GM21825 (cell line): ENCODE data around the gene GKN2.

ENCODE experiments used
- ATAC-seq: cut with Tn5 transposase; IDR thresholded peaks from one replicate; pipeline ENCODE4 v1.9.1; 2021; ENCODE audit warnings: mild to moderate bottlenecking, moderate library complexity; ENCODE audit not compliant: unreplicated experiment

Gene GKN2

DNA sequence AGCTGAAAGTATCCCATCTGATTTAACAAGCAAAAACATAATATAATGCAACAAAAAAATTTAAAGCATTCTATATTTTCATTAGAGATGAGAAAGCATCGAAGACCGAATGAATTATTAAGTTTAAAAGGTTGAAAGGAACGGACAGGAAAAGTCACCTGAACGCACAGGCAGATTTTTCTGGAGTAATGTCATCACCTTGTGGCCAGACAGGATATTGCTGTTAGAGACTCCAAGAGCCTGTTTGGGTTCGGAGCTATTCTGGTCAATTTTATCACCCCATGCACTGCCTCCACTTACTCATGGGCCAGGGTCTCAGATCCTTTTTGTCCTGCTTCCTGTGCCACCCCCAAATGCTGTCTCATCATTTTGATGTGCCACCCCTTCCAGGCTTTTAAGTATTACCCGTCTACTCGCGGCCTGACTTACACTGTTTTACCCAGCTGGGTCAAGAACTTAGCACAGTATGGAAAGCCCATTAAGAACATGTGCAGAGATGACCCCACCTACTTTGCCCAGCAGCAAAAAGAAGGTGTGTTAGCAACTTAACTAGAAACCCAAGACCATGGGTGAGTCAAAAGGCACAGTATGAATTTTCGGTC is 27.3 kb downstream of the GKN2 start:
- ATAC-seq, result no peak

DNA sequence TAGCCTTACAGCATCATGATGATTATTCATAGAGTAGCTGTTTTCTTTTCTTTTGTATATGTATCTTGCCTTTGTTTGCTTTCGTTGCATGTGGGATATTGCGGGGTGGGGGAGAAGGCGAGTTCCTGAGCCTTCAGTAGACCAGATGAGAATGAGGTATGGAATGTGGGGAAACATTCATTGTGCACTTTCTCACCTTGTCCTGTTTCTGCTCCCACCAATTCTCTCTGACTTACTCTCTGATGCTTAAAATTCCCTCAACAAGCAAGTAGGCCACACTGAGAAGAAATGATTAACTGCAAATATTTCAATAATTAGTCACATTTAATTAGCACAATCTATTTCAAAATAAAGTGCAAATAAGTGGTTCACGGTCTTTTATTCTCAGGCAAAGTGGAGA is 31.0 kb downstream of the GKN2 start:
- no peak for ATAC-seq

DNA sequence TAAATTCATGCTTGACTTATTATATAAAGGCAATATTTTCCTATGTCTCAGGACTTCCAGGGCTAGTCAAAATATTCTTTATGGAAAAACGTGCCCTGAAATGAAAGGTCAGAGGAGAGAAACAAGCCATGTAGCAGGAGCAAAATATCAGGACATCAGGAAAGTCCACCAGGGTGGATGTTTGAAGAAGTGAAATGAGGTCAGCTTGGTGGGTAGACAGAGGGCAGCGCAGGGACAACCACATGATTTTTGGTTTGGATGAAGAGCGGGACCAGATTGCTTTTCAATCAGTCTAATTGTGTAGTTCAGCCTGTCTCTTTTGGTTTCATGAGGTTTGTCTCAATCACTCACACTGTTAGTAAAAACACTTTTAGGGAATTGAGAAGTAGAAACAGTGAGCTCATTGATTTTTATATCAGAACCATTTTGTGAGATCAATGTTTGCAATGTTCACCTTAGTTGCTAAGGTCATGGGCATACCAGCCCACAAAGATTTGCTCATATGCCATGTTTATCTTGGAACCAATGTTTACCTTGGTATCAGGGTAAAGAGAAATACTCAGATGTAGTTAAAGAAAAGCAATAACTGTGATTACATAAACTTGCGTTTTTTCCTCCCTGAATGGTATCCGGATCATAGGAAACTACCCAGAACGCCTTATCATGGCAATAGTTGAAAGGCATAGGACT is 32.1 kb downstream of the GKN2 start:
- ATAC-seq, result no peak

DNA sequence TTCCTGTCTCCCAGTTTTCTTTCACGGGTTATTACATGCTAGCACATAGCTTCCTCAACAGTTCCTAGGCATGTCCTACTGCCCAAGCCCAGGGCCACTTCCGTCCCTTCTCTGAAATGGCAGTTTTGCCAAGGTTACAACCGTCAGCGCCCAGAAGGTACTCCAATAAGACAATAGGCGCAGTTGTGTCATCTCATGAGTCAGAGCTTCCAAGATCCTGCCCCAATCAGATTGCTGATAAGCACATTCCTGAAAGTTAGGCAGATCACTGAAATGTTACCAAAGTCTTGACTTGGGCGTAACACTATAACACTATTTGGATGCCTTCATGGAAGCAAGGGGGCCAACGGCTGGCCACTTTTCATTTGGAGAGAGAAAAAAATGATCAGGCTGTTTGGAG is 34.2 kb downstream of the GKN2 start:
- ATAC-seq, result no peak

DNA sequence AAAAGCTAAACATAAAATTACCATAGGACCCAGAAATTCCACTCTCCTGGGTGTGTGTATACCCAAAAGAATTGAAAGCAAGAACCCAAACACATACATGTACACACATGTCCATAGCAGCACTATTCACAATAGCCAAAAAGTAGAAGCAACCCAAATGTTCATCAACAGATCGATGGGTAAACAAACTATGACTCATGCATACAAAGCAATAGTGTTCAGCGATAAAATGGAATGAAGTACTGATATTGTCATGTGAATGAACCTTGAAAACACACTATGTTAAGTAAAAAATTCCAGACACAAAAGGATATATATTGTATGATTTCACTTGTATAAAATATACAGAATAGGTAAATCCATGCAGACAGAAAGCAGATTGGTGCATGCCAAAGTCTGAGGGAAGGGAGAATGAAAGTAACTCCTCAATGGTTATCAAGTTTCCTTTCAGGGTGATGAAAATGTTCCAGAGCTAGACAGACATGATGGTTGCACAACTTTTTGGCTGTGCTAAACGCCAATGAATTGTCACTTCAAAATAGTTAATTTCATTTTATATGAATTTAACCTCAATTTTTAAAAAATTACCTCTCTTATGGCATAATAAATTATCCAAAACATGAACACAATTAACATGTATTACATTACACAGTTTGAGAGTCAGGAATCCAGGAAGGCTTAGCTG is 35.5 kb downstream of the GKN2 start:
- ATAC-seq, result no peak

DNA sequence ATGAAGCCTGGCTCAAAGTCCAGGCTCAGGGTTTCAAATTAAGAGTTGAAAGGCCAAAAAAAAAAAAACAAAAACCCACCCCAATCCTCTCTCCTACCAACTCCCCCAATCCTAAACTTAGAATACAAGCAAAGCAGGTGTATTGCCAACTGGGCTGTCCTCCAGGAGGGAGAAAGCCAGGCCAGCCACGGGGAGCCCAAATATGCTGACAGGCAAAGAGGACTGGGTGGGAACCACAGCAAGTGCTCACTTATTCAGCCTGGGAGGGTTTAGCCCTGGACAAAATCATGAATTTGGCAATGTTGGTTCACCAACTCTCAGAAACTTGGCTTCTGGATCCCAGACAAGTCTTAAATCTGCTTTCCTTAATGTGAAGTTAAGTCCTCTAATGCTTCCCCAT is 36.5 kb downstream of the GKN2 start:
- ATAC-seq, result no peak

DNA sequence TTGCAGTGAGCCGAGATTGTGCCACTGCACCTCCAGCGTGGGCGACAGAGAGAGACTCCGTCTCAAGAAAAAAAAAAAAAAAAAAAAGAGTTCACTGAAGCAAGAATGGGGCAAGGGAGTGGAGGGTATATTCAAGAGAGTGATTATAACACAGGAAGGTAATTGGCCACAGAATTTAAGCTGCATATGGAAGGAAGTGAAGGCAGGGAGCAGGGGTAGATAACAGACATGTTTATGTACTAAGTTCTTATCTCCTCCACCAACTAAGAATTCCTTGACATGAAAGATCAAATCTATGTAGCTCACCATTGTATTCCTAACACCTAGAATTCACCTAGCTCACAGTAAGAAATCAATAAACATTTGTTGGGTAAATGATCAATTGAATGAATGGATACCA is 37.3 kb downstream of the GKN2 start:
- no peak for ATAC-seq

DNA sequence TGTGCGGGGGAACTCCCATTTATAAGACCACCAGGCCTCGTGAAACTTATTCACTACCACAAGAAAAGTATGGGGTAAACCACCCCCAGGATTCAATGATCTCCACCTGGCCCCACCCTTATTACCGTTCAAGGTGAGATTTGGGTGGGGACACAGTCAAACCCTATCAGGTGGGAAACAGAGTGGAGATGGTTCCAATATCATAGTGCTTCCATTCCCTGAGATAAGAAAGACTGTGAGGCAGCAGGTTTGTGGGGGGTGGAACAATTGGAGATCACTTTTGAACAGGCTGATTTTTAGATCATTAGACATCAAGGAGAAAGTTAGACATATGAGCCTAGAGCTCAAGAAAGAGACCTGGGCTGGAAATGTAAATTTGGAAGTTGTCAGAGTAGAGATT is 39.3 kb downstream of the GKN2 start:
- no peak for ATAC-seq

DNA sequence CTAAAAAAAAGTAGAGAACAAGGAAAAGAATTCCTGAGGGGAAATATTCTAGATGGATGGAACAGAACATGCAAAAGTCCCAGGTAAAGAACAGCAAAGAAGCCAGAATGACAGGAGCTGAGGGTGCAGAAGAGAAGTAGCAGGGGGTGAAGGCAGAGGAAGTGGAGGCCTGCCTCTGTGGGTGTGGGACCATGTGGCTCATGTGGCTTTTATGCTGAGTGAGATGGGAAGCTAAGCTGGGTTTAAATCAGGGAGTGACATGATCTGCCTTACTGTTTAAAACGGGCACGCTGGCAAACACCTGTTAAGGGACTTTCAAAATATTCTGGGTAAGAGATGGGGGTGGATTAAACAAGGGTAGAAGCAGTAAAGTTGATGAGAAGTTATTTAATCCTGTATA is 40.0 kb downstream of the GKN2 start:
- no peak for ATAC-seq

DNA sequence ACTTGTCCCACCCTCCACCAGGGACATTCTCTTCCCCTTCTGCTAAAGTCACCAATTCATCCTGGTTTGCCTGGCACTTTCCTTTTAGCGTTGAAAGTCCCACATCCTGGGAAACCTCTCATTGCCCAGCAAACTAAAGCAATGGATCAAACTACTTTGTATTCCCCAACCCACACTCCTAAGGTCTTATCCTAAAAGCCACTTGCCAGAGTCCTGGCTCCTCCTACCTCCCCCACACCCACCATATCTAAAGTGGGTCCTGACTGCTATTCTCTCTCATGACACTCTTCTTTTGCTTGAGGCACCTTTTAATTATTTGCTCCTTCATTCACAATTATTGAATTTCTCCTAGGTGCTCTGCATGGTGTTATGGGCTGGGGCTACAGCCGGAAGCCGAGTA is 40.6 kb downstream of the GKN2 start:
- no peak for ATAC-seq

DNA sequence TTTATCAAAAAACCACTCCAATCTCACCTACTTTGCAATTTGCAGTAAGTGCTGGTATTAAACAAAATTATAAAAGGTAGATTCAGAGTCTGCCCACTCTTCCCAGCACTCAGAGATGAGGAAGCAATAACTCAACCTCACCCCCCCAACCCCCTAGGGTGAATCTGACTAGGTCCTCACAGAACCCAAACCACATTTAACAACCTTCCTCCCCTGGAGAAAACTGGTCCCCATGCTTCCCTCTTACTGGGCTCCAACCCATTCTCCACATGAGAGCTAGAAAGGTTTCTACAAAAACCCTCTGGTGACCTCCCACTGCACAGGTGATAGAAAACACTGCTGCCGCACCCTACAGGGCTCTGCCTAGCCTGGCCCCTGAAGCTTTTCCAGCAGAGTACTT is 41.0 kb downstream of the GKN2 start:
- no peak for ATAC-seq

DNA sequence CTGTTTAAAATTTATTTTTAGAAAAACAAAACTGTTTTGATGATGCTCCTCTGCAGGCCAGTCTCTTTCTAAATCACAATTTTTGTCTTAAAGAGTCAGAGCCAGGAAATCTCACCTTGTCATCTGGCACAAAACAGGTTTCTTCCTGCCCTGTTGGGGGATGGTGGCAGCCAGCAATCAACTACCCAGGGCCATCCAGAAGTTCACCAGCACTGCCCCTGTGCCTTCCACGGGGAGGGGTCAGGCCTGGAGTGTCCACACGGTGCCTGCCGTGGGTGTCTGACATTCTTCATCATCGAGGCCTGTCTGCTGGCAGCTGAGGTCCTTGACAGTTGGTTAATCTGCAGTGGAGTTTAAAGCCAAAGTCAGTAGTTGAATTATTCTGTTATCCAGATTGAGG is 41.4 kb downstream of the GKN2 start:
- ATAC-seq, result no peak

DNA sequence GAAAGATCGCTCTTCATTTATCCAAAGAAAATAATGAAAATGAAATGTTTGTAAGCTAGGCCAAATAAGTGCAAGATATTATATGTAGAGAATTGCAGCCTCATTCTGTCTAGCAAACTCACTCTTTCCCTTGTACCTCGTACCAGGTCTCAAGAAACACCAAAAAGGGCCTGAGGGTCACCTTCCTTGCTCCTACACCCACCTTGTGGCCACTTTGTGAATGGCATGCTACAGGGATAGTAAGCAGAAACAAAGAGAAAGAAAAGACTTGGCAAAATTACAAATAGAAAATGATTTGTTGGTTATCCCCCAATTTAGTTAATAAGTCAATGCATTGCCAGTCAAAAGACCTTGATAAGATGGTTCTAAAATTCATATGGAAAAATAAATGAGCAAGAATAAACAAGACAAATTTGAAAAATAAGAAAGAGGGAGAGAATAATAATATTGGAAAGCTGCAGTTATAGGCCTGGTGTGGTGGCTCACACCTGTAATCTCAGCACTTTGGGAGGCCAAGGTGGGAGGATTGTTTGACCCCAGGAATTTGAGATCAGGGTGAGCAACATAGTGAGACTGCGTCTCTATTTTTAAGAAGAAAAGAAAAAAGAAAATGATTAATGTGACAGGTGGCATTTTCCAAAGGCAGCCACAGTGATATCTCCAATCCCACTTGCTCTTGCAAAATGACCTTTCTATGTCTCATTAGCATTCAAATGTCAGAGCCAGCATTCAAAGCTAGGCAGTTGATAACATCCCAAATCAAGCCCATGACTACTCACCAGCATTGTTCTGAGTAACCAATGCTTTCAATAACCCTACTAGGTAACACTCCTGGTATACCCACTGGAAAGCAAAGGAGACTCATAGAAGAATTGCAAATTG is 42.7 kb downstream of the GKN2 start:
- ATAC-seq, result peak; percentile 32

DNA sequence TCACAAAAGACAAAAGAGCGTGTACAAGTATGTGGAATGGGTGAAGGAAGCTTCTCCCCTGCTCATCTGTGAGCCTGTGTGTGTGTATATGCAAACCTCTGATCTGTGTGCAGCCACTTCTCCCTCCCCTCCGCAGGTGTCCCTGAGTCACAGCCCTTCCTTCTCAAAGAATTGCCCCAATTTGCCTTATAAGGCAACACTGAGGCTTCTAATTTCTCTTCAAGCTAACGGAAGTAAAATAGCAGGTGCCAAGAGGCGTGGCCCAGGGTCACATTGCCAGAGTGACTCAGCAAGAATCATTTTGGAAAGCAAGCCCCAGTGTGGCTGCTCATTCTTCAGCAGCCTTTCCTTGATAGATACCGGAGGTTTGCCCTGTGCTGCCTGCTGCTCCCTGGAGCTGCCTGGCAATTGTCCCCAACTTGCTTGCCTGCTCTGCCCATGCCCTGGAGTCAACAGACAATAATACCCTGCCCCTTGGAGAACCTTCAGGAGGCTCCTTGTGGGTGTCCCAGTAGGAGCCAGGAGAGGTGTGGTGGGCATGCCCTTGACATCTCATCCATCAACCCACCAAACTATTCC is 44.2 kb downstream of the GKN2 start:
- ATAC-seq, result peak; percentile 96

DNA sequence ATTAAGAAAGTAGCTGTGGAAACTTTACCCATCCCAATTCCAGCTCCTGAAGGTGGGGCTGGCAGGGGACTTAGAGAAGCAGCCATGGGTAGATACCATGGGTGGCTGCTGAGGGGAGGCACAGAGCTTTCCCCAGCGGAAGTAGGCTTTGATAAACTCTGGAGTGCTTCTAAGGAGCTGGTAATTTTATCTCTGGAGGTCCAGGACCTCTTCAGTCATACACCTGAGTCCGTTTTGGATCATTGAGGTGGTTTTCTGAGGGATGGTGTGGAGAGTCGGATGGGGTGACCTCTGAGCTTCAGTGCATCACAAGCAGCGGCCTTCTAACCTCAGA is 44.8 kb downstream of the GKN2 start:
- peak; percentile 21 for ATAC-seq

DNA sequence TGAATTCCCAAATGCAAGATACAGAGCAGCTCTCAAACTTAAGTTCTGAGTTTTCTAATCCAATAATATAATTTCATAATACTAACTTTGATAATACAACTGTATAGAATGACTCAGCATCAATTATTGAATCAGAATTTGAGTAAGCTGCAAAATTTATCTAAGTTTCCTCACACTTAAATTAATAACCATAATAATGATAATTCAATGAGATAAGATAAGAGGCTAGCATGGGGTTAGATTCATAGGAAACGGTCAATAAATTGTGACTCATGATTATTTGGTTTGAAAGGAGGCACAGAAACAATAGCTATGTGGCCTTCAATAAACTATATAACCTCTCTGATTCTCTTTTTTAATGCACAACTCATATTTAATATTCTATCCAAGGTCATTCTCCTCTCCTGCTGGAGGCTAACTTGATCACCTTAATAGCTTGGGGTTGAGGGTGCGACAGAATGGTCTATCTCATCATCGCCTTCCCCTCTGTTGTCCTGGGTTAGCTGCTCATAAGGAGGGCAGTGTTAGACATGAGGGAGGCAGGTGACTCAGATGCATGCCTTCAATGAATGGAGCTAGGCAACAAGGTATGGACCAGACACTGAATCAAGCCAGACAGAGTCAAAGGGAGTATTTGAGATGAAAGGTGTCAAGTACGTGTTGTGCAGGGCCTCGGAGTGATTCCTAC is 45.3 kb downstream of the GKN2 start:
- no peak for ATAC-seq

DNA sequence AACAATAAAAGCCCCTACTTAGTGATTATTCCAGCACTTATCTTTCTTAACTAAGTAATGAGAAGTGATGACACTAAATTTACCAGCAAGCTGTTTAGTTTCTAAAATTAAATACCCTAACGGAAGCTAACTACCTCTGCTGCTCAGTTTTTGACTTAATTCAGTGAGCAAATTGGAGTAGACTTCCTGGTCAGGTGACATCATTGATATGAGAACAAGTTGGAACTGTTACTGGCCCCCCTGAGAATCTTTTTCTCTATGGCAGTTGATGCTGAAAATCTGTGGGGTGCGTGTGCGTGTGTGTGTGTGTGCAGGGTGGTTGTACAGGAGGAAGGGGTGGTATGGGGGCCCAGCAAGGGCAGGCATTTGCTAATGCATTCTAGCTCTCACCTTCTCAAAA is 46.0 kb downstream of the GKN2 start:
- no peak for ATAC-seq

DNA sequence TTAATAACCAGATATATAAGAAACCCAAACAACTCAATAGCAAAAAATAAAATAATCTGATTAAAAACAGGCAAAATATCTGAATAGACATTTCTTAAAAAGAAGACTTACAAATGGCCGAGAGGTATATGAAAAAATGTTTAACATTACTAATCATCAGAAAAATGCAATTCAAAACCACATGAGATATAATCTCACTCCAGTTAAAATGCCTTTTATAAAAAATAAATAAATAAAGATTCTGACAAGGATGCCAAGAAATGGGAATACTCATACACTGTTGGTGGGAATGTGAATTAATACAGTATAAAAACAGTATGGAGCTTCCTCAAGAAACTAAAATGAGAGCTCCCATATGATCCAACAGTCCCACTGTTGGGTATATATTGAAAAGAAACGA is 47.6 kb downstream of the GKN2 start:
- no peak for ATAC-seq

DNA sequence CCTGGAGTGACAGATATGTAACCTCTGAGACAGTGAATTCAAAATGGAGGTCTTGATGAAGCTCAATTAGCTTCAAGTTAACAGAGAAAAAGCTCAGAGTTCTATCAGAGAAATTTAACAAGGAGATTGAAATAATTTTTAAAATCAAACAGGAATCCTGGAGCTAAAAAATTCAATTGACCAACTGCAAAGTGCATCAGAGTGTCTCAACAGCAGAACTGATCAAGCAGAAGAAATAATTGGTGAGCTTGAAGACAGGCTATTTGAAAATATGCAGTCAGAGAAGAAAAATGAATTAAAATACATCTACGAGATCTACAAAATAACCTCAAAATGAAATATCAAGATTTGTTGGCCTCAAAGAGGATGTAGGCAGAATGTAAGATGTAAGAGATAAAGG is 51.1 kb downstream of the GKN2 start:
- ATAC-seq, result no peak

DNA sequence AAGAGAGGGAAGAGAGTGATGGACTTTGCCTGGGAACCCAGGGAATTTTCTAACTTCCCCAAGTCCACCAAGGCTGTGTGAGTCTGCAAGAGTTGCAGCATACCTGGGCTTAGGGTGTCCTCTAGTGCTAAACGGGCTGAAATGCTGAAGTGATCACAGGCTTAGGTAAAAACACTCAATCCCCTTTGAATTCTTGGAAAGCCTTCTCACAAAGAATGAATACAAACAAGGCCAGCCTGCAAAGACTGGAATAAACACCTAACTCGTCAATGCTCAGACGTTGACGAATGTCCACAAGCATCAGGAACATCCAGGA is 51.5 kb downstream of the GKN2 start:
- no peak for ATAC-seq
